GM18498 (cell line): ENCODE data around the gene GJA9.
"Not testable (repeated sequence)": the region's sequence is repeated elsewhere in the genome, so short reads cannot be mapped to it uniquely, and the experiment has no call there.

ENCODE experiments used
- ATAC-seq: cut with Tn5 transposase; IDR thresholded peaks from one replicate; pipeline ENCODE4 v1.9.1; 2021; ENCODE audit warnings: mild to moderate bottlenecking, moderate library complexity; ENCODE audit not compliant: unreplicated experiment

Gene GJA9

GRCh38 chr1:38881487-38881886 lies at the start of gene GJA9:
Gene GJA9 (minus strand): TSS chr1:38881587. CDS start chr1:38876098, 5,489 bp downstream.
- no peak for ATAC-seq

GRCh38 chr1:38929476-38929875 lies 48.1 kb upstream of the GJA9 start:
- no peak for ATAC-seq

GRCh38 chr1:38929054-38929453 lies 47.7 kb upstream of the GJA9 start:
- no peak for ATAC-seq

- ATAC-seq, result no peak
Observed at GRCh38 chr1:38926091-38926490, 44.7 kb upstream of the GJA9 start.

- no peak for ATAC-seq
Observed at GRCh38 chr1:38925391-38925790, 44.0 kb upstream of the GJA9 start.

- ATAC-seq, result no peak
Observed at GRCh38 chr1:38923607-38924006, 42.2 kb upstream of the GJA9 start.

- ATAC-seq, result no peak
Observed at GRCh38 chr1:38919130-38919529, 37.7 kb upstream of the GJA9 start.

GRCh38 chr1:38918568-38918967 lies 37.2 kb upstream of the GJA9 start:
- no peak for ATAC-seq

- no peak for ATAC-seq
Observed at GRCh38 chr1:38917772-38918171, 36.4 kb upstream of the GJA9 start.

- ATAC-seq, result no peak
Observed at GRCh38 chr1:38917337-38917736, 36.0 kb upstream of the GJA9 start.

- no peak for ATAC-seq
Observed at GRCh38 chr1:38915352-38915948, 34.1 kb upstream of the GJA9 start.

GRCh38 chr1:38914908-38915307 lies 33.5 kb upstream of the GJA9 start:
- ATAC-seq, result not testable (repeated sequence)

- ATAC-seq, result no peak
Observed at GRCh38 chr1:38908821-38909220, 27.4 kb upstream of the GJA9 start.

- ATAC-seq, result no peak
Observed at GRCh38 chr1:38905985-38906384, 24.6 kb upstream of the GJA9 start.

- ATAC-seq, result no peak
Observed at GRCh38 chr1:38899560-38899959, 18.2 kb upstream of the GJA9 start.

- ATAC-seq, result no peak
Observed at GRCh38 chr1:38898653-38899230, 17.4 kb upstream of the GJA9 start.

- no peak for ATAC-seq
Observed at GRCh38 chr1:38896169-38896568, 14.8 kb upstream of the GJA9 start.

- no peak for ATAC-seq
Observed at GRCh38 chr1:38892976-38893375, 11.6 kb upstream of the GJA9 start.

GRCh38 chr1:38891753-38892152 lies 10.4 kb upstream of the GJA9 start:
- no peak for ATAC-seq

GRCh38 chr1:38889589-38889988 lies 8.2 kb upstream of the GJA9 start:
- ATAC-seq, result no peak

- no peak for ATAC-seq
Observed at GRCh38 chr1:38888423-38889333, 7.3 kb upstream of the GJA9 start.

- ATAC-seq, result no peak
Observed at GRCh38 chr1:38885092-38885491, 3.7 kb upstream of the GJA9 start.
